ENCODE results near the gene AUNIP. TPM values are rescaled to one million over a fixed set of nuclear protein-coding genes. Genes with fewer than 3 reads are reported as not detected.

AUNIP gene
- total RNA-seq, 1 donor from 2014 or later = not detected

DNA sequence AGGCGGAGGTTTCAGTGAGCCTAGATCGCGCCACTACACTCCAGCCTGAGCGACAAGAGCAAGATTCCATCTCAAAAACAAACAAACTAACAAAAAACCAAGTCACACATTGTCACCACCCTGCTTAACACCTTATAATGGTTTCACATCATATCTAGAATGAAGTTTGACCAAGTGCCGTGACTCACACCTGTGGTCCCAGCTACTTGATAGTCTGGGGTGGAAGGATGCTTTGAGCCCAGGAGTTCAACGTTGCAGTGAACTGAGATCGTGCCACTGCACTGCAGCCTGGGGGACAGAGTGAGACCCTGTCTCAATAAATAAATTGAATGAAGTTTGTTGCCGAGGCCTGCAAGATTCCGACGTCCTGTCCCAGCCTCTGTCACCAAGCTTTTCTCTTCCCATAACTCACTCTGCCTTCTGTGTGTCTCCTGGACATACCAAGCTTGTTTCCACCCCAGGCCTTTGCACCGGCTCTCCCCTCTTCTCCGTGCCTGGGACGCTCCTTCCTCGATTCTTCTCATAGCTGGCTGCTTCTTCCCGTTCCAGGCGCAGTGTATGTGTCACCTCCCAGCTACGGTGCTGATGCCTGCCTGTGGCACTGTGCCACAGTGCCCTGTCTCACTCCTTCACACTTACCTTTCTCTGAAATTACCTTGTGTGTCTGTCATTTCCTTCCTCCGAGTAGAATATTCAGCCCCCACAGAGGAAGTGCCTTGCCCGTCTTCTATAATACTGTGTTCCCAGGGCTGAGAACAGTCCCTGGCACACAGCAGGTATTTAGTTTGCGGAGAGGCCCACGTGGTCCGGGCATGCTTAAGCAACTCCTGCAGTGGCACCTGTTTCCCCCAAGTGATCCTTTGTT is 63.1 kb downstream of the AUNIP start:
- intact Hi-C loops (cut with DNase I) = loop anchor here (1.0 to 5.0 kb wide), 5 partner anchors 51 to 294 kb away; no protein-coding TSS in a partner anchor
- H3K9me3 ChIP-seq = no peaks in the 10 kb centered on the region

GRCh38 chr1:25795211-25795610 is 64.0 kb downstream of the AUNIP start:
- Histone ChIP-seq H3K4me1 (peaks cover 4 to 12% of the 10 kb centered on the region in 2 donors), H3K27me3 (no peaks in the 10 kb centered on the region), H3K9me3 (no peaks in the 10 kb centered on the region), H3K4me3 (no peak overlapping the region), H3K36me3 (no peaks in the 10 kb centered on the region), H3K27ac (no peak overlapping the region)
- intact Hi-C loops (cut with DNase I) = loop anchor here (5.0 kb wide), 2 partner anchors 273 to 293 kb away; no protein-coding TSS in a partner anchor
- no peak for TF ChIP-seq CTCF (IDR thresholded peaks at IDR 0.05)
- DNase-seq (ENCODE audit: low spot score in 2 of 2) = no peak

More for the DNA sequence above, 63.1 kb downstream of the AUNIP start:
- DNase-seq (ENCODE audit: low spot score in 2 of 2) = no peak
- Histone ChIP-seq H3K4me3 (peak overlapping the region in 1 of 2 donors; percentile 9), H3K36me3 (no peaks in the 10 kb centered on the region), H3K27ac (no peak overlapping the region), H3K4me1 (peaks cover 4 to 15% of the 10 kb centered on the region in 2 donors), H3K27me3 (no peaks in the 10 kb centered on the region)
- no peak for TF ChIP-seq CTCF (IDR thresholded peaks at IDR 0.05)

DNA sequence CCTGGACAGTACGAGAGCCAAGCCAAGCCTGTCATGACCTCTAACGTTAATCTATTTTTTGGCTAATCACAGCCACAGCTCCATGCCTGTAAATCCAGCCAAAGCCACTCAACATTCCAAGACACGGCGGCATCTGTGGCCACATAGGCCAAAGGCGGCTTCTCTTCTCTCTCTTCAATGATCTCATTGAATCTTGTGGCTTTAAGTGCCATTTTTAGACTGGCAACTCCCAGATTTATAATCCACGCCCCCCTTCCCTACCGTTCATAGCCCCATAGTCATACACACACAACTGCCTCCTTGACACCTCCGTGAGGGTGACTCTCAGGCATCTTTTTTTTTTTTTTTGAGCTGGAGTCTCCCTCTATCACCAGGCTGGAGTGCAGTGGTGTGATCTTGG is 64.9 kb downstream of the AUNIP start:
- peaks cover 4 to 8% of the 10 kb centered on the region in 2 donors for H3K4me1 ChIP-seq
- H3K27ac ChIP-seq = no peak overlapping the region
- intact Hi-C loops (cut with DNase I) = no loop called here
- DNase-seq (ENCODE audit: low spot score in 2 of 2) = no peak
- H3K27me3 ChIP-seq = no peaks in the 10 kb centered on the region
- no peaks in the 10 kb centered on the region for H3K9me3 ChIP-seq
- no peak overlapping the region for H3K4me3 ChIP-seq
- TF ChIP-seq CTCF (IDR thresholded peaks at IDR 0.05) = no peak
- no peaks in the 10 kb centered on the region for H3K36me3 ChIP-seq

- intact Hi-C loops (cut with DNase I) = no loop called here
- TF ChIP-seq CTCF (IDR thresholded peaks at IDR 0.05) = no peak
- Histone ChIP-seq H3K36me3 (no peaks in the 10 kb centered on the region), H3K4me1 (peaks cover 4 to 5% of the 10 kb centered on the region in 2 donors), H3K27ac (no peak overlapping the region), H3K27me3 (no peaks in the 10 kb centered on the region), H3K9me3 (no peaks in the 10 kb centered on the region), H3K4me3 (no peak overlapping the region)
- DNase-seq (ENCODE audit: low spot score in 2 of 2) = no peak
Observed at GRCh38 chr1:25793585-25794170, 65.6 kb downstream of the AUNIP start.

- intact Hi-C loops (cut with DNase I) = no loop called here
- Histone ChIP-seq H3K4me1 (peaks cover 4 to 8% of the 10 kb centered on the region in 2 donors), H3K27me3 (no peaks in the 10 kb centered on the region), H3K36me3 (no peaks in the 10 kb centered on the region), H3K27ac (no peak overlapping the region), H3K4me3 (no peak overlapping the region), H3K9me3 (no peaks in the 10 kb centered on the region)
- TF ChIP-seq CTCF (IDR thresholded peaks at IDR 0.05) = no peak
- DNase-seq (ENCODE audit: low spot score in 2 of 2) = no peak
Observed at GRCh38 chr1:25792115-25792514, 67.1 kb downstream of the AUNIP start.
